Activated B cell treated with CpG ODN at 0.5 μM for 24 hours (primary cell): ENCODE data around the gene PAQR4. TPM values are rescaled to one million over a fixed set of nuclear protein-coding genes. Genes with fewer than 3 reads are reported as not detected.

Source experiments
- ATAC-seq: fragments of 200-7000 bp; cut with Tn5 transposase; one replicate; pipeline ENCODE4 v1.10.0; 2021; ENCODE audit warnings: low read depth, mild to moderate bottlenecking, moderate library complexity
- CTCF ChIA-PET: fragments of 350-600 bp; sonication (Branson Sonifier 250); formaldehyde crosslinking; loops from one replicate; lab custom pipeline; 2021; ENCODE audit warnings: antibody characterized with exemption; lab: Charles Lee
- POLR2A ChIA-PET: fragments of 350-600 bp; sonication (Branson Sonifier 250); formaldehyde crosslinking; loops from one replicate; lab custom pipeline; 2021; ENCODE audit warnings: antibody characterized with exemption; lab: Charles Lee
- DNase-seq: peaks from one replicate; pipeline ENCODE4 v3.0.0; 2022
- H3K27ac Mint-ChIP-seq: one replicate; pipeline ENCODE4 v1.8.0; 2020; ENCODE audit warnings: mixed read lengths
- H3K27me3 Mint-ChIP-seq: one replicate; pipeline ENCODE4 v1.8.0; 2021; ENCODE audit warnings: mixed read lengths
- H3K36me3 Mint-ChIP-seq: one replicate; pipeline ENCODE4 v1.8.0; 2021; ENCODE audit warnings: low read depth, mixed read lengths
- H3K4me1 Mint-ChIP-seq: one replicate; pipeline ENCODE4 v1.8.0; 2021; ENCODE audit warnings: mixed read lengths
- H3K4me3 Mint-ChIP-seq: one replicate; pipeline ENCODE4 v1.8.0; 2020; ENCODE audit warnings: mild to moderate bottlenecking, mixed read lengths
- H3K9me3 Mint-ChIP-seq: one replicate; pipeline ENCODE4 v1.8.0; 2020; ENCODE audit warnings: mixed read lengths
- CTCF ChIP-seq: fragments of 200-600 bp; IDR thresholded peaks from one replicate; pipeline ENCODE4 v1.8.0; 2022; ENCODE audit warnings: antibody characterized with exemption, mild to moderate bottlenecking
- intact Hi-C: fragments of 100-400 bp; cut with micrococcal nuclease; formaldehyde crosslinking; loops from one replicate; pipeline ENCODE4 v1.15.1; 2024
- total RNA-seq: library from RNA; stranded (reverse); gene quantifications from 2 replicates; pipeline ENCODE4 v1.2.3, GENCODE V29; 2022

The PAQR4 gene
- total RNA-seq, 1 donor from 2014 or later: 2.7 TPM

- no peaks in the 10 kb centered on the region for H3K4me1 Mint-ChIP-seq
- no peak overlapping the region for H3K27ac Mint-ChIP-seq
- POLR2A ChIA-PET: interaction anchor here (0.6 kb wide), 2 partner anchors 592 to 1278 kb away, joined by 4 to 5 read pairs; partner anchors contain the start of gene JPT2
These were observed 13.2 kb upstream of the PAQR4 start for GRCh38 chr16:2955779-2956578.

GRCh38 chr16:2956579-2956956 lies 12.6 kb upstream of the PAQR4 start:
- ChIA-PET POLR2A (no interaction called here), CTCF (no interaction called here)
- TF ChIP-seq CTCF: no peak
- H3K27me3 Mint-ChIP-seq: peaks cover 23% of the 10 kb centered on the region
- no peak overlapping the region for H3K27ac Mint-ChIP-seq
- ATAC-seq (no peak), DNase-seq (no peak)
- H3K4me3 Mint-ChIP-seq: no peak overlapping the region
- H3K4me1 Mint-ChIP-seq: peaks cover under 1% of the 10 kb centered on the region
- H3K9me3 Mint-ChIP-seq: no peaks in the 10 kb centered on the region
- intact Hi-C loops: no loop called here
- no peaks in the 10 kb centered on the region for H3K36me3 Mint-ChIP-seq

More at GRCh38 chr16:2955779-2956578, 13.2 kb upstream of the PAQR4 start:
- no peaks in the 10 kb centered on the region for H3K36me3 Mint-ChIP-seq
- DNase-seq (no peak), ATAC-seq (no peak)
- H3K27me3 Mint-ChIP-seq: peaks cover 23% of the 10 kb centered on the region
- no peak overlapping the region for H3K4me3 Mint-ChIP-seq
- no peak for TF ChIP-seq CTCF
- CTCF ChIA-PET: no interaction called here
- intact Hi-C loops: no loop called here
- no peaks in the 10 kb centered on the region for H3K9me3 Mint-ChIP-seq

GRCh38 chr16:2959206-2959605 lies 9.9 kb upstream of the PAQR4 start:
- H3K4me1 Mint-ChIP-seq: peaks cover 19% of the 10 kb centered on the region
- H3K9me3 Mint-ChIP-seq: no peaks in the 10 kb centered on the region
- POLR2A ChIA-PET: no interaction called here
- DNase-seq: no peak
- intact Hi-C loops: no loop called here
- TF ChIP-seq CTCF: no peak
- H3K4me3 Mint-ChIP-seq: no peak overlapping the region
- ATAC-seq: no peak
- no peak overlapping the region for H3K27ac Mint-ChIP-seq
- CTCF ChIA-PET: interaction anchor here (0.6 to 0.9 kb wide), 2 partner anchors 11 to 367 kb away, joined by 3 read pairs; no protein-coding TSS in a partner anchor
- H3K27me3 Mint-ChIP-seq: peaks cover 24% of the 10 kb centered on the region
- H3K36me3 Mint-ChIP-seq: no peaks in the 10 kb centered on the region

- ChIA-PET CTCF (no interaction called here), POLR2A (interaction anchor here (0.6 kb wide), 1 partner anchor 21 kb away, joined by 4 read pairs; no protein-coding TSS in a partner anchor)
- TF ChIP-seq CTCF: no peak
- intact Hi-C loops: loop anchor here (5.0 kb wide), 1 partner anchor 33 kb away; no protein-coding TSS in a partner anchor
- H3K36me3 Mint-ChIP-seq: no peaks in the 10 kb centered on the region
- no peak overlapping the region for H3K4me3 Mint-ChIP-seq
- H3K9me3 Mint-ChIP-seq: no peaks in the 10 kb centered on the region
- H3K4me1 Mint-ChIP-seq: peaks cover 23% of the 10 kb centered on the region
- H3K27ac Mint-ChIP-seq: no peak overlapping the region
- ATAC-seq: no peak
- DNase-seq: no peak
- peaks cover 24% of the 10 kb centered on the region for H3K27me3 Mint-ChIP-seq
These were observed 8.8 kb upstream of the PAQR4 start for GRCh38 chr16:2960183-2961010.
